NCI-H2029 treated with DMSO at 0.1 percent for 48 hours (cell line): ENCODE measurements around the gene SYAP1.
"Not testable (repeated sequence)": the region's sequence is repeated elsewhere in the genome, so short reads cannot be mapped to it uniquely, and the experiment has no call there.

Experiments
- DNase-seq: peaks from one replicate; lab custom pipeline; 2025; lab: John Stamatoyannopoulos, UW

SYAP1 gene

GRCh38 chrX:16778993-16779392, 59.6 kb downstream of the SYAP1 start:
- no peak for DNase-seq

- not testable (repeated sequence) for DNase-seq
These were observed 60.4 kb downstream of the SYAP1 start for GRCh38 chrX:16779815-16780214.

GRCh38 chrX:16783452-16783851, 64.0 kb downstream of the SYAP1 start:
- no peak for DNase-seq

GRCh38 chrX:16784440-16784839, 65.0 kb downstream of the SYAP1 start:
- DNase-seq = not testable (repeated sequence)

GRCh38 chrX:16785247-16786138, 66.1 kb downstream of the SYAP1 start:
- DNase-seq = no peak

GRCh38 chrX:16786139-16786790, 66.9 kb downstream of the SYAP1 start, which contains the start of gene TXLNG:
TXLNG (plus strand) TSS chrX:16786466; CDS start chrX:16786488, 22 bp downstream.
- peak; percentile 87 for DNase-seq

- no peak for DNase-seq
These were observed 67.7 kb downstream of the SYAP1 start for GRCh38 chrX:16786791-16787735.

- no peak for DNase-seq
These were observed 69.1 kb downstream of the SYAP1 start for GRCh38 chrX:16788477-16788876.

GRCh38 chrX:16796298-16796697, 76.9 kb downstream of the SYAP1 start:
- DNase-seq = no peak

- no peak for DNase-seq
These were observed 77.9 kb downstream of the SYAP1 start for GRCh38 chrX:16797358-16797757.

GRCh38 chrX:16797841-16798240, 78.4 kb downstream of the SYAP1 start:
- DNase-seq = no peak

GRCh38 chrX:16804923-16805464, 85.6 kb downstream of the SYAP1 start:
- DNase-seq = no peak

- DNase-seq = no peak
These were observed 88.1 kb downstream of the SYAP1 start for GRCh38 chrX:16807548-16807947.

GRCh38 chrX:16807976-16808542, 88.6 kb downstream of the SYAP1 start:
- DNase-seq = peak; percentile 0

GRCh38 chrX:16814597-16814996, 95.2 kb downstream of the SYAP1 start:
- DNase-seq = no peak
